NCI-H1105 (cell line): ENCODE data around the gene CORO2B.

Experiments
- DNase-seq: peaks from one replicate; lab custom pipeline; 2025; lab: John Stamatoyannopoulos, UW

CORO2B gene

DNA sequence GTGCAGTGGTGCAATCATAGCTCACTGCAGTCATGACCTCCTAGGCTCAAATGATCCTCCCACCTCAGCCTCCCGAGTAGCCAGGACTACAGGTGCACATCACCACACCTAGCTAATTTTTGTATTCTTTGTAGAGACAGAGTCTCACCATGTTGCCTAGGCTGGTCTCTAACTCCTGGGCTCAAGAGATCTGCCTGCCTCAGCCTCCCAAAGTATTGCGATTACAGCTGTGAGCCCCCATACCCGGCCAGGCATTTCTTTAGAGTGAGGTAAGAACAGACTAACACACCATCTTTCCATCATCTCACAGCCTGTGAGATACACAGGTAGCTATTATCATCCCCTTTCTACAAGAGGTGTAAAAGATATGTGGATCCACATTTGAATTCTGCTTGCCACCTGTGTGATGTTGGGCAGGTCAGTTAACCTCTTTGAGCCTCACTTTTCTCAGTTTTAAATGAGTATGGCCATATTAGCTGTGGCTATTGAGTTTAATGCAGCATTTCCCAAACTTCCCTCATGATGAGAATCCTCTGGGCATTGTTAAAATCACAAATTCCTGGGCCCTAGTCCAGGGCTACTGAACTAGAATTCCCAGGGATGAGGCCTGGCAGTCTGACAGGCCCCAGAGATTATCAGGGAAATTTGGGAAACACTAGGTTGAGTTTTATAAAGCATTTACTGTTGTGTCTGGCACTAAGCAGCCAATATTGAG lies 195.9 kb downstream of the CORO2B start:
- DNase-seq, result no peak

DNA sequence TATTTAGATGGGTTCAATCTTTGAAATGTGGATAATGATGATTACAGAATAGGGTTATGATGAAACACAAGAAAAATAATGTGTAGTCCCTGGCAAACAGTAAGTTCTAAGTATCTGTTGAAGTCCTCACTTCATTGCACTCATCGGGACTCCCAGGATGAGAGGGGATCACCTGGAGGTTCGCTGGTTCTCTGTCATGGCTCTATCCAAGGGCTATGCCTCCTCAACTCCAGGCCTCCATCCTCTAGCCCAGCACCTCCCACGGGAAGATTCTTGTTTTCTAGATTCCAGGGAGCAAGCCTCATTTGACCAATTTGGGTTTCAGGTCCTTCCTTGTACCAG lies 196.4 kb downstream of the CORO2B start:
- DNase-seq, result no peak

DNA sequence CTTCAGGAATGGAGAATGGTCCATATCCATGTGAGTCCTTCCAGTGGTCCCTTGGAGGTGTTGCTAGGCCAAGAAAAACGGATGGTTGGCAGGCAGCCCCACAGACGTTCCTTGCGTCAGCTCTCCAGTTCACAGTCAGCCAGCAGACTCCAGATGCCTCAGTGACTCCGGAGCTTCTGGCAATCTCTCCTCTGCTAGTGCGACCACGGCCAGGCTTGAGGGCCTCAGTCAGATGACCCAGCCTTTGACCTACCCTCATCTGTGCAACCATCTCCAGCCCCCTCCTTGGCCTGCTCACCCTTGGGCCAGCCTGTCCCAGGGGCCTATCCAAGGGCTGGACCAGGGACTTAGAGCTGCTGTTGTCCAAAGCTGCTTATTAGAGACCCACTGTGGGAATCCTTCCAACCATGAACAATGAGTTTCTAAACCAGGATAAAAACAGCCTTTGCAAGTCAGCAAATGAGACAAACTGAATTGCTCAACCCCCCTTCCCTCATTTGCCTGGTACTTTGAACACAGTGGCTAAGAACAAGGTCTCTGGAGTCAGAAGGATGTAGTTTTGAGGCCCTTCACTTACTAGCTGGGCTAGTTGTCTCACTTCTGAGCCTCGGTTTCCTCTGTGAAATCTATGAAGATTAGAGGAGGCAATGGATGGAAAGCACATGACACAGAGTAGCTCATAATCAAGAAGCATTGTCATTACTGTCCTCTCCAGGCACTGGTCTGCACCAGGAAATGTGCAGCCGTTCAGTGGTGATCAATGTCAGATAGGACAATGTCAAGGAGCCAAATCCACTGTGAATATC lies 197.1 kb downstream of the CORO2B start:
- no peak for DNase-seq

DNA sequence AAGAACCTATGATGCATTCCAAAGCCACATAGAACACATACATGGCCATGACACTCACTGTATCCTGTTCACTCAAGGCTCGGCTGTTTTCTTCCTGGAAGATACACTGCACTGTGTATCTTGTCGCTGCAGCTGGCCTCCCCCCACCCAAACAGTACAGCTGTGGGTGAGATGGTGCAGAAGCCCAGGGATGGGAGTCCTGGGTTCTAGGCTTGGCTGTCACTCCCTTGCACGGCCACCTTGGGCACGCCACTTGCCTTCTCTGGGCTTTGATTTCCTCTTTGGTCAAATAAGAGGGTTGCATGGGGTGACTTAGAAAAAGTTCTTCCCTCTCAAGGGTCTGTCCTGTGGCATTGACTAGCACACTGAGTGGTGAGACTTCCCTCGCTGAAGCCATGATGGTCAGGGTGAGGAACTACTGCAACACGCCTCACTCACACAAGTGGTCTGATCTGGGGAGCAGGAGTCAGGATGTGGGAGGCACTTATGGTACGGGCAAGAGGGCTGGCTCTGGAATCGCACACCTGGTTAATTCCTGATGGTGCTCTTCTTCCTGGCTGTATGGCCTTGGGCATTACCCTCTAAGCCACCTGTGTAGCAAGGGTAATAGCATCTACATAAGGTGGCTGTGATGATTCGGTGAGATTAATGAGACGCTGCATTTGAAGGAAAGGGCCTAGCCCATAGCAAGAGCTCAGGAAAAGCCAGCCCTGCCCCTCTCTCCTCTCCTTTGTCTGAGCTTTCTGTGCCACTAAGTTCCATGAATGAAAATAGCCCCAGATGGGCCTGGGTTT lies 197.9 kb downstream of the CORO2B start:
- no peak for DNase-seq
